HEK293 (cell line): ENCODE measurements around the gene MTARC2.

Experiments
- CTCF ChIP-seq: fragments of 450-650 bp; formaldehyde crosslinking; IDR thresholded peaks from 2 replicates; pipeline ENCODE4 v1.5.1; 2016; ENCODE audit warnings: missing biosample characterization, missing genetic modification characterization
- REPIN1 ChIP-seq: fragments of 450-650 bp; formaldehyde crosslinking; IDR thresholded peaks from 2 replicates; pipeline ENCODE4 v1.5.1; 2017; ENCODE audit warnings: missing biosample characterization, missing genetic modification characterization, low read depth
- TCF7L2 ChIP-seq: IDR thresholded peaks from 2 replicates; pipeline ENCODE4 v1.6.1; 2011; ENCODE audit warnings: low read depth, mild to moderate bottlenecking, inconsistent platforms, low read length, moderate library complexity, borderline replicate concordance
- ZBTB7A ChIP-seq: fragments of 450-650 bp; formaldehyde crosslinking; IDR thresholded peaks from 2 replicates; pipeline ENCODE4 v1.5.1; 2016; ENCODE audit warnings: low read depth, missing biosample characterization, missing genetic modification characterization
- ZNF423 ChIP-seq: fragments of 450-650 bp; formaldehyde crosslinking; IDR thresholded peaks from 2 replicates; pipeline ENCODE4 v1.5.1; 2016; ENCODE audit warnings: missing biosample characterization, missing genetic modification characterization
- ZNF571 ChIP-seq: fragments of 450-650 bp; formaldehyde crosslinking; IDR thresholded peaks from 2 replicates; pipeline ENCODE4 v1.5.0; 2017; ENCODE audit warnings: missing biosample characterization, missing genetic modification characterization

DNA sequence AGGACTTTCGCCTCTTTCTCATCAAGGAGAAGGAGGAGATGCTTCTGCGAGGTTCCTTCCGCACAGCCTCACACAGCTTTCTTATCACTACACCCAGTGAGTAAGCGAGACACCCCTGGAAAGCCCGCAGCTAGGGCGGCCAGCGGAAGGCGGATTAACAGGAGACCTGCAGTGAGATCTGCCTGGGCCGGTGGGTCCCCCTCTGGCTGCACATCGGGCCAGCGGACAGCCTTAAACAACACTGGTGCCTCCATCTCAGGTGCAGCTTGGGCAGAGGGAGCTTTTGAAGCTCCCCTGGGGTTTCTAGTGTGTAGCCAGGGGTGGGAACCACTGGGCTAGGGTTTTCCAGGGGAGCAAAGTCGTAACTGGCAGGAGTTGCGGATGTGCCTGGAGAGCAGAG is 21.1 kb downstream of the MTARC2 start:
- TF ChIP-seq CTCF (tag by site-specific recombination) (no peak), TCF7L2 (no peak), ZBTB7A (tag by site-specific recombination) (no peak), REPIN1 (tag by site-specific recombination) (no peak), ZNF423 (tag by site-specific recombination) (no peak), ZNF571 (tag by site-specific recombination) (no peak)
